Esophagus squamous epithelium (tissue), 4 donors: ENCODE results near the gene HDAC10.

Source experiments
- POLR2A ChIP-seq, 4 donors: fragments of 450-650 bp; IDR thresholded peaks; one replicate each; pipeline ENCODE4 v1.6.1; 2017; ENCODE audit warnings: antibody characterized with exemption in 4 of 4, mild to moderate bottlenecking in 4 of 4, moderate library complexity in 3 of 4
- TF ChIP-seq, protein P1 (sequence below), 6 experiments: fragments of 450-650 bp in 4 of 6; fragments of 200-600 bp in 2 of 6; sonication (generic) in 2 of 6; IDR thresholded peaks; one replicate each; pipeline ENCODE4 v1.5.1; 2016 to 2019; ENCODE audit warnings: antibody characterized with exemption in 6 of 6, mild to moderate bottlenecking in 4 of 6, moderate library complexity in 4 of 6

DNA sequence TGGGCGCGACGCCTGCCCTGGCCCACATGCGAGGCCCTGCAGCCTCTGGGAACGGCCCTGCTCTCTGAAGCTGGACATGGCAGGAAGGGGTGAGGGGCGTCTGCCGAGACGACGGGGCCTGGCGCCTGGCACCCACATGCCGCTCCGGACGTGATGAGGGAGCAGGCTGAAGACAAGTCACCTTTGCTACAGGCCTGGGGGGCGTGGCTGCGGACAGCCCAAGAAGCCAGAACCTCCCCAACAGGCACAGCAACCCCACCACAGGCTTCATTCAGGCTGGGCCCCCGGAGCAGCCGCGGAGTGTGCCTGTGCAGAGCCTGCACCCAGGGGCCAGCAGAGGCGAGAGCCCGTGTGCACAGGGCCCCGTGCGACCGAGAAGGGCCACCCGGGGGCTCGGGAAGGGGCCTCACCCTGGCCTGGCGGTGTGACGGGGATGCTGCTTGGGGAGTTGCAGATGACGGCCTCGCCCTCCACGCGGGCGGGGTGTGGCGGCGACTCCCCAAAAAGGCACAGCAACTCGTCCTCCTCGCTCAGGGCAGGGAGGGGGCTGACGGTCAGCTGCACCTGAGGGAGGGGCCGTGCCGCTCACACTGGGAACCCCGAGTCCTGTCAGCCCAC, 35.7 kb upstream of the HDAC10 start:
- TF ChIP-seq, protein P1, sequence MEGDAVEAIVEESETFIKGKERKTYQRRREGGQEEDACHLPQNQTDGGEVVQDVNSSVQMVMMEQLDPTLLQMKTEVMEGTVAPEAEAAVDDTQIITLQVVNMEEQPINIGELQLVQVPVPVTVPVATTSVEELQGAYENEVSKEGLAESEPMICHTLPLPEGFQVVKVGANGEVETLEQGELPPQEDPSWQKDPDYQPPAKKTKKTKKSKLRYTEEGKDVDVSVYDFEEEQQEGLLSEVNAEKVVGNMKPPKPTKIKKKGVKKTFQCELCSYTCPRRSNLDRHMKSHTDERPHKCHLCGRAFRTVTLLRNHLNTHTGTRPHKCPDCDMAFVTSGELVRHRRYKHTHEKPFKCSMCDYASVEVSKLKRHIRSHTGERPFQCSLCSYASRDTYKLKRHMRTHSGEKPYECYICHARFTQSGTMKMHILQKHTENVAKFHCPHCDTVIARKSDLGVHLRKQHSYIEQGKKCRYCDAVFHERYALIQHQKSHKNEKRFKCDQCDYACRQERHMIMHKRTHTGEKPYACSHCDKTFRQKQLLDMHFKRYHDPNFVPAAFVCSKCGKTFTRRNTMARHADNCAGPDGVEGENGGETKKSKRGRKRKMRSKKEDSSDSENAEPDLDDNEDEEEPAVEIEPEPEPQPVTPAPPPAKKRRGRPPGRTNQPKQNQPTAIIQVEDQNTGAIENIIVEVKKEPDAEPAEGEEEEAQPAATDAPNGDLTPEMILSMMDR (IDR thresholded peaks at IDR 0.05): no peak
- TF ChIP-seq POLR2A (IDR thresholded peaks at IDR 0.05): no peak
